H9 (cell line): ENCODE measurements around the gene PPT1. TPM values are rescaled to one million over a fixed set of nuclear protein-coding genes. Genes with fewer than 3 reads are reported as not detected.

ENCODE experiments used
- DNase-seq: peaks from one replicate; pipeline ENCODE4 v3.0.0-alpha.2; 2017
- H2AFZ ChIP-seq: one replicate; pipeline ENCODE4 v1.6.1; 2013; ENCODE audit warnings: mild to moderate bottlenecking, low read length, control low read depth, moderate library complexity
- H2AK5ac ChIP-seq: 2 replicates; pipeline ENCODE4 v1.6.1; 2013; ENCODE audit warnings: low read length, control low read depth, mixed read lengths; ENCODE audit not compliant: insufficient read length
- H2BK120ac ChIP-seq: one replicate; pipeline ENCODE4 v1.6.1; 2013; ENCODE audit warnings: low read depth, mild to moderate bottlenecking, low read length, control low read depth, inconsistent platforms; ENCODE audit not compliant: poor library complexity, severe bottlenecking
- H2BK12ac ChIP-seq: 2 replicates; pipeline ENCODE4 v1.6.1; 2013; ENCODE audit warnings: low read length, control low read depth, mixed read lengths, low read depth; ENCODE audit not compliant: insufficient read length
- H2BK15ac ChIP-seq: 2 replicates; pipeline ENCODE4 v1.6.1; 2013; ENCODE audit warnings: low read depth, low read length, control low read depth
- H2BK20ac ChIP-seq: one replicate; pipeline ENCODE4 v1.6.1; 2013; ENCODE audit warnings: low read depth, mild to moderate bottlenecking, low read length, control low read depth, inconsistent platforms; ENCODE audit not compliant: poor library complexity, severe bottlenecking
- H2BK5ac ChIP-seq: 2 replicates; pipeline ENCODE4 v1.6.1; 2013; ENCODE audit warnings: low read length, control low read depth, mixed read lengths; ENCODE audit not compliant: insufficient read length
- H3K14ac ChIP-seq: 2 replicates; pipeline ENCODE4 v1.6.1; 2013; ENCODE audit warnings: low read length, control low read depth; ENCODE audit not compliant: insufficient read depth
- H3K18ac ChIP-seq: 2 replicates; pipeline ENCODE4 v1.6.1; 2013; ENCODE audit warnings: low read depth, mild to moderate bottlenecking, mixed read lengths, low read length, control low read depth; ENCODE audit not compliant: insufficient read length
- H3K23ac ChIP-seq: 2 replicates; pipeline ENCODE4 v1.6.1; 2013; ENCODE audit warnings: low read length, control low read depth, mixed read lengths, low read depth; ENCODE audit not compliant: insufficient read length
- H3K23me2 ChIP-seq: 2 replicates; pipeline ENCODE4 v1.6.1; 2013; ENCODE audit warnings: low read depth, mild to moderate bottlenecking, mixed read lengths, low read length, control low read depth; ENCODE audit not compliant: insufficient read length, poor library complexity, severe bottlenecking
- H3K27ac ChIP-seq: 2 replicates; pipeline ENCODE4 v1.5.1; 2013; ENCODE audit warnings: low read length, control low read depth, mixed read lengths, low read depth; ENCODE audit not compliant: insufficient read length
- H3K27me3 ChIP-seq: 2 replicates; pipeline ENCODE4 v1.6.1; 2013; ENCODE audit warnings: low read length, control low read depth, inconsistent platforms; ENCODE audit not compliant: insufficient read depth
- H3K4ac ChIP-seq: 2 replicates; pipeline ENCODE4 v1.6.1; 2013; ENCODE audit warnings: low read depth, mild to moderate bottlenecking, control low read depth, inconsistent platforms, low read length, moderate library complexity
- H3K4me1 ChIP-seq: 2 replicates; pipeline ENCODE4 v1.6.1; 2013; ENCODE audit warnings: low read length, control low read depth, inconsistent platforms; ENCODE audit not compliant: insufficient read depth
- H3K4me2 ChIP-seq: 2 replicates; pipeline ENCODE4 v1.6.1; 2013; ENCODE audit warnings: low read length, control low read depth, mixed read lengths; ENCODE audit not compliant: insufficient read length, insufficient read depth
- H3K56ac ChIP-seq: 2 replicates; pipeline ENCODE4 v1.6.1; 2013; ENCODE audit warnings: low read depth, mild to moderate bottlenecking, mixed read lengths, low read length, control low read depth; ENCODE audit not compliant: insufficient read length
- H3K79me1 ChIP-seq: 2 replicates; pipeline ENCODE4 v1.6.1; 2013; ENCODE audit warnings: low read depth, mild to moderate bottlenecking, moderate library complexity, low read length, control low read depth, inconsistent platforms; ENCODE audit not compliant: insufficient read depth, poor library complexity, severe bottlenecking
- H3K79me2 ChIP-seq: 2 replicates; pipeline ENCODE4 v1.6.1; 2013; ENCODE audit warnings: low read length, control low read depth, inconsistent platforms; ENCODE audit not compliant: insufficient read depth
- H3K9ac ChIP-seq: 2 replicates; pipeline ENCODE4 v1.6.1; 2013; ENCODE audit warnings: low read length, control low read depth, mixed read lengths; ENCODE audit not compliant: insufficient read length; ENCODE audit errors: extremely low read depth
- H3K9me3 ChIP-seq: one replicate; pipeline ENCODE4 v1.6.1; 2013; ENCODE audit warnings: low read depth, low read length, inconsistent platforms; ENCODE audit not compliant: control insufficient read depth
- H3T11ph ChIP-seq: one replicate; pipeline ENCODE4 v1.6.1; 2013; ENCODE audit warnings: mild to moderate bottlenecking, low read length, control low read depth, inconsistent platforms
- H4K20me1 ChIP-seq: one replicate; pipeline ENCODE4 v1.6.1; 2013; ENCODE audit not compliant: control insufficient read depth, insufficient read length, insufficient read depth
- H4K5ac ChIP-seq: 2 replicates; pipeline ENCODE4 v1.6.1; 2013; ENCODE audit warnings: low read depth, mild to moderate bottlenecking, mixed read lengths, low read length, control low read depth; ENCODE audit not compliant: insufficient read length
- H4K8ac ChIP-seq: replicated peaks from 2 replicates; pipeline ENCODE4 v1.6.1; 2013; ENCODE audit warnings: low read length, control low read depth, mixed read lengths, low read depth; ENCODE audit not compliant: insufficient read length
- H4K91ac ChIP-seq: 2 replicates; pipeline ENCODE4 v1.6.1; 2013; ENCODE audit warnings: low read depth, mild to moderate bottlenecking, moderate library complexity, mixed read lengths, low read length, control low read depth; ENCODE audit not compliant: insufficient read length
- H3K27ac Mint-ChIP-seq, 3 experiments: 2 replicates in 2 of 3; 3 replicates in 1 of 3; pipeline ENCODE4 v1.8.0; 2020 to 2021; ENCODE audit warnings: mixed read lengths in 3 of 3, mild to moderate bottlenecking in 1 of 3, moderate library complexity in 1 of 3
- H3K27me3 Mint-ChIP-seq: 2 replicates; pipeline ENCODE4 v1.8.0; 2021; ENCODE audit warnings: low read depth, mild to moderate bottlenecking, moderate library complexity, mixed read lengths
- H3K36me3 Mint-ChIP-seq, 3 experiments: 2 replicates in 2 of 3; 3 replicates in 1 of 3; pipeline ENCODE4 v1.8.0; 2020 to 2021; ENCODE audit warnings: low read depth in 3 of 3, mixed read lengths in 3 of 3; ENCODE audit not compliant: insufficient read depth in 1 of 3
- H3K4me1 Mint-ChIP-seq, 2 experiments: 2 replicates each; pipeline ENCODE4 v1.8.0; 2020; ENCODE audit warnings: mixed read lengths in 2 of 2
- H3K4me3 Mint-ChIP-seq, 2 experiments: 2 replicates in 1 of 2; 3 replicates in 1 of 2; pipeline ENCODE4 v1.8.0; 2020 to 2021; ENCODE audit warnings: mild to moderate bottlenecking in 2 of 2, mixed read lengths in 2 of 2, moderate library complexity in 1 of 2
- H3K9me3 Mint-ChIP-seq, 2 experiments: 2 replicates in 1 of 2; 3 replicates in 1 of 2; pipeline ENCODE4 v1.8.0; 2020; ENCODE audit warnings: mild to moderate bottlenecking in 2 of 2, mixed read lengths in 2 of 2, moderate library complexity in 1 of 2
- CTCF ChIP-seq: fragments of 200-600 bp; sonication (generic); conservative IDR thresholded peaks from 3 replicates; pipeline ENCODE4 v1.8.0; 2021; ENCODE audit warnings: antibody characterized with exemption, mild to moderate bottlenecking
- total RNA-seq: library from RNA; stranded (reverse); gene quantifications from 2 replicates; pipeline ENCODE4 v1.2.1, GENCODE V29; 2021

The PPT1 gene
- total RNA-seq, 1 experiment from 2014 or later = 109 TPM

DNA sequence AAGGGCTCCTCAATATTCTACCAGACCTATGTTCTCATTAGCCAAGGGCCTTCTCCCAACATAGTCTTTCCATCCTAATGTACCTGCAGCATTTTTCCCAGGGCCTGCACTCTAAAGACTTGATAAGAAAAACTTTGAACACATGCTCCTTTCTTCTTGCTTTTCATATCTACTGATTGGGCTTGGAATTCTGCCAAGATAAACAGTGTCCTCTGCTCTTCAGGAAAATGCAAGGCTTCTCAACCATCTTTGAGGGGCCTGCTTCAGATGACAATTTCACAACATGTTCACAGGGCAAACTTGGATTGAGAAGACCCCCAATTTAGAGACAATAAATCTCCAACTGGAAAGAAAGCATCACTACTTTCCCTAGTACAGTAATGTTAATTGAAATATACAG is 25.8 kb upstream of the PPT1 start:
- no peak overlapping the region for H3K56ac ChIP-seq
- H4K20me1 ChIP-seq = no peaks in the 10 kb centered on the region
- no peaks in the 10 kb centered on the region for H3K4me1 ChIP-seq
- no peak overlapping the region for H3T11ph ChIP-seq
- no peaks in the 10 kb centered on the region; the same call in 1 of the 2 replicates for H3K79me2 ChIP-seq
- no peaks in the 10 kb centered on the region for H3K27me3 ChIP-seq
- H2AFZ ChIP-seq = no peak overlapping the region
- no peak overlapping the region for H2AK5ac ChIP-seq
- H3K9ac ChIP-seq = no peak overlapping the region
- H3K27me3 Mint-ChIP-seq = peaks cover 23% of the 10 kb centered on the region
- H3K27ac ChIP-seq = no peak overlapping the region
- no peak overlapping the region for H3K4ac ChIP-seq
- no peaks in the 10 kb centered on the region for H3K4me1 Mint-ChIP-seq
- H3K27ac Mint-ChIP-seq = no peak overlapping the region
- H3K9me3 Mint-ChIP-seq = no peaks in the 10 kb centered on the region
- no peaks in the 10 kb centered on the region for H3K36me3 Mint-ChIP-seq
- H2BK120ac ChIP-seq = no peak overlapping the region
- H3K79me1 ChIP-seq = no peaks in the 10 kb centered on the region
- H3K9me3 ChIP-seq = no peaks in the 10 kb centered on the region
- no peak overlapping the region for H4K5ac ChIP-seq
- no peak overlapping the region for H4K8ac ChIP-seq
- no peak overlapping the region for H2BK20ac ChIP-seq
- H3K4me3 Mint-ChIP-seq = no peak overlapping the region
- DNase-seq = no peak
- no peak overlapping the region for H2BK15ac ChIP-seq
- no peak overlapping the region for H3K4me2 ChIP-seq
- H3K14ac ChIP-seq = no peak overlapping the region
- no peak for TF ChIP-seq CTCF
- no peak overlapping the region for H2BK12ac ChIP-seq
- no peak overlapping the region for H3K18ac ChIP-seq
- no peak overlapping the region for H3K23ac ChIP-seq
- H4K91ac ChIP-seq = no peak overlapping the region
- H2BK5ac ChIP-seq = no peak overlapping the region
- H3K23me2 ChIP-seq = no peaks in the 10 kb centered on the region
